ENCODE data around the gene WHRN.

- no peak for TF ChIP-seq CTCF (IDR thresholded peaks at IDR 0.05)
- no peak for TF ChIP-seq POLR2A (IDR thresholded peaks at IDR 0.05)
- no peak for TF ChIP-seq EP300 (IDR thresholded peaks at IDR 0.05)
- no peak for TF ChIP-seq POLR2AphosphoS5 (IDR thresholded peaks at IDR 0.05)
These were observed 29.7 kb downstream of the WHRN start for GRCh38 chr9:114475412-114476135.

Measured in gastroesophageal sphincter (tissue), 3 donors.